CD4-positive, alpha-beta T cell treated with Interleukin-15 for 1 hour (primary cell): ENCODE measurements around the gene UNK.
"Not testable (repeated sequence)": the region's sequence is repeated elsewhere in the genome, so short reads cannot be mapped to it uniquely, and the experiment has no call there.

Experiments
- DNase-seq: peaks from one replicate; pipeline ENCODE4 v3.0.0-alpha.2; 2020

UNK gene

DNA sequence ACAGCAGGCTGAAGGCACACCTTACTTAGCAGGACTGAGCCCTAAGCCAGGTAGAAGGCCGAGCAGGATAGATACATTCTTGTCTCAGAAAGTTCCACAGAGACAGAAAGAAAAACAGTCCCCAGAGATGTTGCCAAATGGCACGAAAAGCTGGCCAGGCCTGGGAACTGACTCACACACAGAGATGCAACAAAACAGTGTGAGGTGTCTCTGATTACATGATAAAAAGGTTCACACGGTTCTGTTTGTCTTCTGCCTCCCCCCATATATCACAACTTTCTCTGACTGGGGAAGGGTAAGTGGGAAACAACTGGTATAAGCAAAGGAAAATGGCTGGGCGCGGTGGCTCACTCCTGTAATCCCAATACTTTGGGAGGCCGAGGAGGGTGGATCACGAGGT, 68.8 kb downstream of the UNK start:
- no peak for DNase-seq

DNA sequence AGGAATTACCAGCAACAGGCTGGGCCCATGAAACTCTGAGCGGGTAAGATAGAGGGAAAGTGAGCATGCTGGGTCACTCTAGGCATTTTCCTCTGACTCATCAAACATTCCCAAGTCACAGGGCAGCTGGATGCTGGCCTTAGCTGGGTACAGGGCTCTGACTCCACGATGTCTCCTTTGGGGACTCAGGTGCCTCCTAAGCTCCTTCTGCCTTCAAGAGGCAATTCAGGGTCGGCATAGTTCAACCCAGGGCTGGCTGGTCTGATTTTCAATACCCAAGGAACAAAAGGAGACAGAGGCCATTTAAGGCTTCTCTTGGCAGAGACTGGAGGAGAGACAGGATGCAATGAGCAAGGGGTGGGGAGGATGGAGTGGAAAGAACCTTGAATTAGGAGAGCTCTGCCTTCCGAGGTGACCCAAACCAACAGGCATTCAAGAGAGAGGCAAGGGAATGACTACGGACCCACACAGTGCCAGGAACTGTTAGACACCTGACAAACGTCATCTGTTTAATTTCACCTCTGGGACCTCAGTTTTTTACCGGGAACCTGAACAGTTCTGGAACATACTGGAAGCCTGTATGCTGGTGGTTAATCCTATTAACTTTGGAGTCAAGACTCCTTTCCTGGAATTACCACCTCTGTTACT, 69.6 kb downstream of the UNK start:
- no peak for DNase-seq

DNA sequence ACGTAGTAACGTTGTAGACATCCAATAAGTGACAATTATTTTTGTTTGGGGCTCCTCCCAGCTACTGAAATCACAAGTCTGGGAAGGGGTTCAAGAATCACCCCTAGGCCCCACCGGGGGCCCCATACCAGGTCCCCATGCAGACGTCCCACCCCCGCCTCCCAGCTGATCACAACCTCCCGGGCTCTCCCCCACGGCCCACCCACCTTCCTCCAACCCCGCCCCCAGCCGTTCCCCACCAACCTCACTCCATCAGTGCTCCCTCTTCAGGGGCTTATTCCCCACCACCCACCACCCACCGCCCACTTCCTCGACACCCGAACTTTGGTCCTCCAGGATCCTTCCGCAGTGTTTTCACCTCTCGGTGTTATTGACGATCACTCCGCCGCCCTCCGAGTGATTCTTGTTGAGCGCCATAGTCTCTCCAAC, 70.3 kb downstream of the UNK start:
- no peak for DNase-seq

DNA sequence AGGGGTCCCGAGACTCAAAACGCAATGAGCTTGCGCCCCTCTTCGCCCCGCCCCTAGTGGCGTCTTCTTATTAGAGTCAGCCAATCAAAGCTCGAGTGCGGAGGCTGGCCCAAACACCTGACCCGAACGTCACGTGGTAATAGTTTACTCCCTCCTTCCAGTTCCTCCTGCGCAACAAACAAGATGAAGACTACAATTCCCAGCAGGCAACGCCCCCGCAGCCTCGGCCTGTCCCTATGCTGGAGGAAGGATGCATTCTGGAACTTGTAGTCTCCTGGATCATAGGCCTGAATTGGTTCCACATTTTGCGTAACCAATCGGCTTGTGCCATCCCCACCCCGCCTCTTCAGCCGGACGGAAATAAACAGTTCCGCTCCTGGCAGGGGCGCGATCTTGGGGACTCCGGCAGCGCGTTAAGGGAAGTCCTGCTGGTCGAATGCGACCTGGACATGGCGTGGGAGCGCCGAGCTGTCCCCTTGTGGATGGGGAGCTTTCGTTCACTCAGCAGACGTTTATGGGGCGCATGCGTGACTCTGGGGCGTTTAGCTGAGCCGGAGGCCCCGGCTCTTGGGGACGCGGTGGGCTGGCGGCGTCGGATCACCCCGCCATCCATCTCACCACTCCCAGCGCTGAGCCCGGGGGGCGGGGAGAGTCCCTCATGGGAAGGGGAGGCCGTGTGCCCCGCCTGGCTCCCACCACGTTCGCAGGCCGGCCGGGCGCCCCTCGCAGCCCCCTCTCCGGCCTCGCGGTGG, 70.9 kb downstream of the UNK start, which contains the start of gene WBP2:
TSS of gene WBP2 (minus strand) at position 26 of the 752 bp plus-strand sequence. CDS start 38 bp downstream, outside the sequence.
- DNase-seq: peak; percentile 99

DNA sequence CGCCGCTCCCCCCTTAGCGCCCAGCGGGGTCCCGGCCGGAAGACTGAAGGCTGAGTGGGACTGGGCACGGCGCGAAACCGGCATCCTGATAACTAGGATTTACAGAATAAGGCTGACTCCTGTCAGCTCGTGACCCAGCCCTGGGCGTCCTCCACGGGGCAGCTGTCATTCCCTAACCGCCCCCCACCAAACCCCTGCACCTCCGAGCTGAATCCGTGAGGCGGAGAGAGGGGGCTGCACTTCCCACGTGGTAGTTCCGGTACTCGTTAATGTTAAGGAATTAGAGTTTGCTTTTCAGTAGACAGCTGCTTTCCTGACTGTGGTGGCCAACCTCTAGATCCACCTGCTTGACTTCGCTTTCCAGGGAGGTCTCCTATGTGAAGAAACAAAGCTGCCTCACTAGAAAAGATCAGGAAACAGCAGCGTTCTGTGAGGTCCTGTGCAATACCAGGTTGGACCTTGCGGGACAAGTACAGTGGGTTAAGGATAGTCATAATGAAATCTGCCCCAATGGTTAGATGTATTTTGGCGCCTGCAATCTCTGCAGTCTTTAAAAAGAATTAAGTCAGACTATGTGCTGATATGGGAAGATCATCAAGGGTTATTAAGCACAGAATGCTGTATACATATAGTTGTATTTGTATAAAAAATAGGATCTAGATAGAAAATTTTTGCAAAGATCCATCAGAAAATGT, 71.6 kb downstream of the UNK start:
- no peak for DNase-seq

DNA sequence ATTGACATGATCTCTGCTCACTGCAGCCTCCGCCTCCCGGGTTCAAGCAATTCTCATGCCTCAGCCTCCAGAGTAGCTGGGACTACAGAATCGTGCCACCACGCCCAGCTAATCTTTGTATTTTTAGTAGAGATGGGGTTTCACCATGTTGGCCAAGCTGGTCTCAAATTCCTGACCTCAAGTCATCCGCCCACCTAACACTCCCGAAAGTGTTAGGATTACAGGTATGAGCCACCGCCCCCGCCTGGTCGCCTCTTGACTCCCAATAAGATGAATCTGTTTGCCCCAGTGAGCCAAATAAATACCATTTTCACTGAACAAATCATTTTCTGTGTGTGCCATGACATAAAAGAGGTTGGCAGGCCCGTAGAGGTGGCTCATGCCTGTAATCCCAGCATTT, 74.8 kb downstream of the UNK start:
- DNase-seq: not testable (repeated sequence)

DNA sequence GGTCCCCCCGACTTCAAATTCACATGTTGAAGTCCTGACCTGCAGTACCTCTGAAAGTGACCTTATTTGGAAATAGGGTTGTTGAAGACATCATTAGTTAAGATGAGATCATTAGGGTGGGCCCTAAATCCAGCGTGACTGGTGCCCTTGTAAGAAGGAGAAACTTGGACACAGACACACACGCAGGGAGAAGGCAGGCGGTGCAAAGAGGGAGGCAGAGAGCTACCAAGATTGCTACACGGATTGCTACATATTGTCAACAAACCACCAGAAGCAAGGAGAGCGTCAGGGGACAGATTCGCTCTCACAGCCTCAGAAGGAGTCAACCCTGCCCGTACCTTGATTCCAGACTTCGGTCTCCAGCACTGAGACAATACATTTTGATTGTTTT, 77.3 kb downstream of the UNK start:
- no peak for DNase-seq

DNA sequence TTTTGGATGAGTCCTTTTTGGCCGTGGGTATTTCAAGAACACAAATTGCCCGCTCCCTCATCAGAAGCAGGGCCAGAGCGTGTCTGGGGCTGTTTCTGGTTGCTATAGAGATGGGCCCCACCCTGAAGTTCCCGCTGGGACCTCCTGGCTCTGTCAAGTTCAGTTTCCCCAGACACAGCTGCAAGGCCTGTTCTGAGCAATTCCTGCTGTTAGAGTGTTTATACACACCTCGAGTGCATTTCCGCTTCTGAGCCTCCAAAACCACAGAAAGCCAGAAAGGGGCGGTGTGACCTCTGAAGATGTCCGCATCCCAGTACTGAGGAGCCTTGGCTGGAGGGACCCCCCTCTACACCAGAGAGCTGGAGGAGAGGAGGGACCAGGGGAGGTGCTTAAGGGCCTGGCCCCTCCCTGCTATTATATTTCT, 79.9 kb downstream of the UNK start:
- DNase-seq: peak; percentile 80

DNA sequence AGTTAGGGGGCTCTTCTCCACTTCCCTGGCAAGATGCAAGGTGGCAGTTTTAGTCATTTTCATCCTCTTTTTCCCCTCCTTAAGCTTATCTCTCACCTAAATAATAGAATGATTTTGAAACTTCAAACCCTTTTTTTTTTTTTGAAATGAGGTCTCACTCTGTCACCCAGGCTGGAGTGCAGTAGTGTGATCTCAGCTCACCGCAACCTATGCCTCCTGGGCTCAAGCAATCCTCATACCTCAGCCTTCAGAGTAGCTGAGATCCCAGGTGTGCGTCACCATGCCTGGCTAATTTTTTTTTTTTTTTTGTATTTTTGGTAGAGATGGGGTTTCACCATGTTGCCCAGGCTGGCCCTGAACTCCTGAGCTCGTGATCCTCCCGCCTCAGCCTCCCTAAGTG, 80.3 kb downstream of the UNK start:
- not testable (repeated sequence) for DNase-seq

DNA sequence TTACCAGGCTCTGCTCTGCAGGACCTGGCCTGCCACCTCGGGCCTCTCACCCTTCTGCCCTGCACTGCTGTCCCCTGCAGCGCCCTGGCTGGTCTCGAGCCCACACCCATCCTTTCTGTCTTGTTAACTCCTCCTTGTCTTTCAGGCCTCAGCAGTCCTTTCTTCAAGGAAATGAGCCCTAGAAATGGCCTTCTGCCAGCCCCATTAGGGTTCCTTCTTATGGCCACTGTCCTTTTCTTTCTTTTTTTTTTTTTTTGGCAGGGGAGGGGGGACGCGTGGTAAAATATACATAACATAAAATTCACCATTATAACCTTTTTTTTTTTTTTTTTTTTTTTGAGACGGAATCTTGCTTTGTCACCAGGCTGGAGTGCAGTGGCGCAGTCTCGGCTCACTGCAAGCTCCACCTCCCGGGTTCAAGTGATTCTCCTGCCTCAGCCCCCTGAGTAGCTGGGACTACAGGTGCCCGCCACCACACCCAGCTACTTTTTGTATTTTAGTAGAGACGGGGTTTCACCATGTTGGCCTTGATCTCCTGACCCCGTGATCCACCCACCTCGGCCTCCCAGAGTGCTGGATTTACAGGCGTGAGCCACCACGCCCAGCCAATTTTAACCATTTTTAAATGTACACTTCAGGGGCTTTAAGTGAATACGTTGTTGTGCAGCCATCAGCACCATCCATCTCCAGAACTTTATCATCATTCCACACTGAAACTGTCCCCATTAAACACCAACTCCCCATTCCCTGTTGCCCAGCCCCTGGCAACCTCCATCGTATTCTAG, 81.0 kb downstream of the UNK start:
- not testable (repeated sequence) for DNase-seq

DNA sequence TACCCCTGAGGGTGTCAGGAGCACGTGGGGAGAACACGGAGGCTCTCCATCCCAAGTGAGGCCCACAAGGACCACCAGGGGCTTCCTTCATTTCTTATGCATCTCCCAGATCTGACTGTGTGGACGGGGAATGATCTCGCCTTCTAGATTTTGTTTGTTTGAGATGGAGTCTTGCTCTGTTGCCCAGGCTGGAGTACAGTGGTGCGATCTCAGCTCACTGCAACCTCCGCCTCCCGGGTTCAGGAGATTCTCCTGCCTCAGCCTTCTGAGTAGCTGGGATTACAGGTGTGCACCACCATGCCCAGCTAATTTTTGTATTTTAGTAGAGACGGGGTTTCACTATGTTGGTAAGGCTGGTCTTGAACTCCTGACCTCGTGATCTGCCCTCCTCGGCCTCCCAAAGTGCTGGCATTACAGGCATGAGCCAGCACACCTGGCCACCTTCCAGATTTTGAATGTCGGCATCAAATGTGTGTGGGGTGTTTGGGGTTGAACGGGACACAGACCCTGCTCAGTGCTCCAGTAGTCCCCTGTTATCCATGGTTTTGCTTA, 84.2 kb downstream of the UNK start:
- not testable (repeated sequence) for DNase-seq

DNA sequence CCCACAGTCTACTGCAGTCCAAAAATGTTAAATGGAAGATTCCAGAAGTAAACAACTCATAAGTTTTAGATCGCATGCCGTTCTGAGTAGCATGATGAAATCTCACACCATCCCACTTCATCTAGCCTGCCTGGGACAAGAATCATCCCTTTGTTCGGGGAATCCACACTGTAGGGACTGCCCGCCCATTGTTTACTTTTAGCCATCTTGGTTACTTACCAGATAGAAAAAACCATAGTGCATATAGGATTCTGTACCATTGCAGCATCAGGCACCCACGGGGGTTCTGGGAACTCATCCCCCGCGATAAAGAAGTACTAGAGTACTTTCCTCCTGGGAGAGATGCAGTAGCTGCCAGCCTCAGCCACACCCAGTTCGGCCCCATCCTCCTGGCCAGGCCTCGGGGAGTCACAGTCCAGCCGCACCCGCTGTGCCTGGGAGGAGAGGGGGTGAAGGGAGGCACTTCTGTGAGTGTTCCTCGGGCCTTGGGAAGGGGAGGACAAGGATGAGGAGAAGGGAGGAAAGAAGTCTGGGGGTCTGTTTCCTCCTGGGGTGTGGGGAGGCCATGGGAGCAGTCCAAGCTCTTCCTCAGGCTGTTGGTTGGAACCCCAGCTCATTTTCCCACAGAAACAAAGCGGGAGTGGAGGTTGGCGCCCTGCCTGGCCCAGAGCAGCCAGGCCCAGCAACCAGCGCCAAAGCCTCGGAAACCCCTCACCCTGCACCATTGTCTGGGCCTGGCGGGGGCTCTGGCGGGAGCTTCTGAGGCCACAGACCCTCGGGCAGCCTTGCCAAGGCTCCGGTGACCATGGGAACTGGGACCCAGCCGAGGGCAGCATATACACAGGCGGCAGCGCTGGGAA, 84.9 kb downstream of the UNK start:
- no peak for DNase-seq

DNA sequence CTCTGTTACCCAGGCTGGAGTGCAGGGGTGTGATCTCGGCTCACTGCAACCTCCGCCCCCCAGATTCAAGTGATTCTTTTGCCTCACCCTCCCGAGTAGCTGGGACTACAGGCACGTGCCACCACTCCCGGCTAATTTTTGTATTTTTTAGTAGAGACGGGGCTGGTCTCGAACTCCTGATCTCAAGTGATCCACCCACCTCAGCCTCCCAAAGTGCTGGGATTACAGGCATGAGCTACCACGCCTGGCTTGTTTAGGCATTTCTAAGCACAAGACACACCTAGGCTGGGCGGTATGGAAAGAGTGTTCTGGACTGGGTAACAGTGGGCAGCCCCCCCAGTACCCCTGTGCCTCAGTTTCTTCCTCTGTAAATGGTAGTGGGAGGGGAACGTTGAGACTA, 85.6 kb downstream of the UNK start:
- DNase-seq: not testable (repeated sequence)

DNA sequence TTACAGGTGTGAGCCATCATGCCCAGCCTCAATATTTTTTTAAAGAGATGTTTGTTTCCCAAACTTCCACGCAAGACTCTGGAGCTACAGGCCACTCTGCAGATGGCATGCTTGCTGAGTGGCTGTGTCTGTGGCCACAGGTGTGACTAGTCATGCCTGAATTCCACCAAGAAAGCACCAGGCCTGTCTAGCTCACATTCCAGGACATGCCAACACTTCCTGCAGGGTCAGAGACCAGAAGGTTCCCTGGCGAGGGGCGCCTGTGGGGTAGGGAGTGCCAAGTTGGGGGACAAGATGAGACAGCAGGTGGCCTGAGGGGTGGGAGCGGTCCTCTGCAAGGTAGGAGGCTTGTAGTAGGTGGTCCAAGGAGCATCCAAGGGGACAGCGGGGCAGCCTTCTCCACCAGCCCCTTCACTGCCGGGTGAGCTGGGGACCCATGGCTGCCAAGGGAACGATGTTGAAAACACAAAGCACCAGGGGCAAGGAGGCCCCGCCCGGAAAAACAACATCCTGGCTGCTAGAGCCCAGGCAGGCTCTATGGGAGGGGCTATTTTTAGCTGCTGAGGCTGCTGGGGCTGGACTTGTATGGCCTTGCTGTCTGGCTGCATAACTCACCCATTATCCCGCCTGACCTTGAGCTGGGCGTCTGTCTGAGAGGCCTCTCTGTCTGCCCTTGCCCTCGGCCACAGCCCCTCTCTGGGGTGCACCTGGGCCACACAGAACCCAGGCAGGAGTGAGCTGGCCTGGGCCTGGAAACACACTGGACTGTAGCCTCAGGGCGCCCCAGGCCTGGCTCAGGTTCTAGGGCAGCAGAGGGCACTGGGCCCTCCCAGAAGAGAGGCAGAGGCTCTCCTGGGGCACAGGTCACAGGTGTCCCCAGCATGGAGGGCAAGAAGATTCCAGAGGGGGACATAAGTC, 88.1 kb downstream of the UNK start:
- DNase-seq: peak; percentile 72

DNA sequence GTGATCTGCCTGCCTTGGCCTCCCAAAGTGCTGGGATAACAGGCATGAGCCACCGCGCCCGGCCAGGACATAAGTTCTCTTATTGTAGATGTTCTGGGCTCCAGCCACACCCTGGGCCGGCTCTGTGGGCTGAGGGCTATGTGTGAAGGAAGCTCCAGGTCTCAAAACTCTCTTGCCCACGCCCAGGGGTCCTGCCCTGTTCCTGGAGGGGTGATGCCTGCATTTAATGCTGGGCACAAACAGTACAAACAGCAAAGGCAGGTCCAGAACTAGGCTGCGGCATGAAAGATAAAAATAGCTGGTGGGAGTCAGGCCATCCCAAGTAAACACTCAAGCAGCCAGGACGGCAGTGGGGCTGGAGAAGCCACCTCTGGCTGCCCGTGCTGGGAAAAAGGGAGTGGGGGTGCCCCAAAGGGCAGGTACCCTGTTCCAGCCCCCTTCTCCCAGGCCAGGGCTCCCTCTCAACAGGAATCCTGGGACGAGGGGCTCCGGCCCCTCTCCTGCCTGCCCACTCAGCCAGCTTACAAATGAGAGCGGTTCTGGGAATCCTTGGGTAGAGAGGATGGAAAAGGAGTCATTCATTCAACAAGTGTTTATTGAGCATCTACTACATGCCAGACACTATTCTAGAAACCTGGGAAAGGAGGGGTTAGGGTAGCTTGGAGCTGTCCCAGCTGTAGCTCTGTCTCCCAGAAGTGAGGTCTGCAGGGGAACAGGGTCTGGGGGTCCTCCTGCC, 89.1 kb downstream of the UNK start:
- DNase-seq: no peak

DNA sequence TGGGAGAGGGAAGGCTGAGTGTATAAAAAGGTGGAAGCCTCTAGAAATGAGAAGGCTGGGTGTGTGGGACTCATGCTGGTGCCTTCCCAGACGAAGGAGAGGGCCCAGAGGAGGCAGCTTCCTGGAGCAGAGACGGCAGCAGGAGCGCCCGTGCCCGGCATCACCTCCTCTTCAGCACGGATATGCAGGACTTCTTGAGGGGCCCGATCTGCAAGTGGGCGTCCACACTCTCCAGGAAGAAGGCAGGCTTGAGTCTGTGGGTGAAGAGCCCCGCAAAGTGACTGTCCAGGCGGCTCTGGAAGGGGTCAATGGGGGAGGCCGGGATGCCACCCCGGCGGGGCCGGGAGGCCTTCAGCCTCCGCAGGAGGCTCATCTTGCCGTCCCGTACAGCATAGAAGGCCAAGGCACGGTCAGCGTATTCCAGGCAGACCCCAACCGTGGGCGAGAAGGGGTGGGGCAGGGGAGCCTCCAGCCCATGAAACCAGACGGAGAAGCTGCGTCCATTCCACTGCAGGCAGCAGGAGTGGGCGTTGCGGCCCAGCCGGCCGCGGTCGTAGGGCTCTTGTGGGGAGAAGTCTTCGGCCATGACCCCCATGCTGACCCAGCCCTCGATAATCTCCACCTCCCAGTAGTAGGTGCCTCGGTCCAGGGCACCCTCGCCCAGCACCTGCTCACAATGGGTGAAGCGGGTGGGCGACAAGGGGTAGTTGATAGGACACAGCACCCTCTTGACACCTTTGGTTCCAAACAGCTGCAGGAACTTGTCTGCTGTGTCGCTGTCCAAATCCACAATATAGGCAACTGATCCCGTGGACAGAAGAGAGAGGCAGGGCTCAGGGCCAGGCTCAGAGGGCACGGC, 89.9 kb downstream of the UNK start:
- DNase-seq: no peak
